ENCODE results near the gene RXRB.

Gene RXRB

DNA sequence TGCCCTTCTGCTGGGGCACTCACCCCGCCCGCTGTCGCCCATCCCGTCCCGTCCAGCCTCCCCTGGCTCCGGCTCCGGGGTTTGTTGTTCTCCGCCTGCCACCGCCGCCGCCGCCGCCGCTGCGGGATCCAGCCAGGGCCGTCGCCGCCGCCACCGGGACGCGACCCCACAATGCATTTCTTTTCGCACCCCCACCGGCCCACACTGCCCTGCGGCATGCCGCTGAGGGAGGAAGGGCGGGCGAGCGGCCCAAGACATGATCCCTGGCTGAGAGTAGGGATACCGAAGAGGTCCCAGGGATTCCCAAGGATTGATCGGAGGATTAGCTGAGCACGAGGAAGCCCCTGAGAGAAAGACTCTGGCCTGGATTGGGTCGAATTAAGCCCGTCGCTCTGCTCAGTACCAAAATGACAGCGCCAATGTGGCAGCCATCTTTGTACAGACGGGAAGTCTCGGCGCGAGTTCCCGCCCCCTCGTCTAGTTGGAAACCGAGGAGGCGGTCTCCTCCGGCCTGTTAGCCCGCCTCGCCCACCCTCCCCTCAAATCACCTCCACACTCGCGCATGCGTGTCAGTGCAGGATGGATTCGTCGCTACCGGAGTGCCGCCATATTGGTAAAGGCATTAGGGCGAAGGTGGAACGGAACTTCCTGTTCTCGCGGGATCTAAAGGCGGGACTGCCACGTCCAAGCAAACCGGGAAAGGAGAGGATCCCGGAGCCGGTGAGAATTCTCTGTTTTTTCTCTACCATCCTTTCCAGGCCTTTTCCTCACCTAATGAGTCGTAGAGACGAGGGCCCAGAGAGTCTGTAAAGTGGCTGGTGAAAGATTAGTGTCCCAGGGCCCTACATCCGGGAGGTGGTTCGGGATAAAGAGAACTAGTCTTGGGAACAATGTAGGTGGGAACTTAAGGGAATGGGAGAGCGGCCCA lies at the start of gene RXRB, which contains the start of gene SLC39A7:
TSS of gene RXRB (minus strand) at position 447 of the 928 bp plus-strand sequence. CDS start at position 258, 189 bp downstream.
TSS of gene SLC39A7 (plus strand) at position 649 of the 928 bp plus-strand sequence. CDS start 379 bp downstream, outside the sequence.
- Histone ChIP-seq H3K9me3 (ENCODE audit: control insufficient read depth, low read length) (no peaks in the 10 kb centered on the region), H3K27me3 (replicated peaks; ENCODE audit: control insufficient read depth, insufficient read depth, low read length) (no peaks in the 10 kb centered on the region), H3K9ac (ENCODE audit: low read length) (peak within 1 kb of the TSS; percentile 95), H3K4me1 (ENCODE audit: control insufficient read depth, insufficient read depth, low read length) (peaks cover 62% of the 10 kb centered on the region), H3K36me3 (ENCODE audit: control insufficient read depth, insufficient read depth, low read length, severe bottlenecking) (peaks cover 43% of the 10 kb centered on the region), H3K4me3 (ENCODE audit: low read length) (peak within 1 kb of the TSS; percentile 93)
- DNase-seq (ENCODE audit: low read depth), result peak; percentile 100

DNA sequence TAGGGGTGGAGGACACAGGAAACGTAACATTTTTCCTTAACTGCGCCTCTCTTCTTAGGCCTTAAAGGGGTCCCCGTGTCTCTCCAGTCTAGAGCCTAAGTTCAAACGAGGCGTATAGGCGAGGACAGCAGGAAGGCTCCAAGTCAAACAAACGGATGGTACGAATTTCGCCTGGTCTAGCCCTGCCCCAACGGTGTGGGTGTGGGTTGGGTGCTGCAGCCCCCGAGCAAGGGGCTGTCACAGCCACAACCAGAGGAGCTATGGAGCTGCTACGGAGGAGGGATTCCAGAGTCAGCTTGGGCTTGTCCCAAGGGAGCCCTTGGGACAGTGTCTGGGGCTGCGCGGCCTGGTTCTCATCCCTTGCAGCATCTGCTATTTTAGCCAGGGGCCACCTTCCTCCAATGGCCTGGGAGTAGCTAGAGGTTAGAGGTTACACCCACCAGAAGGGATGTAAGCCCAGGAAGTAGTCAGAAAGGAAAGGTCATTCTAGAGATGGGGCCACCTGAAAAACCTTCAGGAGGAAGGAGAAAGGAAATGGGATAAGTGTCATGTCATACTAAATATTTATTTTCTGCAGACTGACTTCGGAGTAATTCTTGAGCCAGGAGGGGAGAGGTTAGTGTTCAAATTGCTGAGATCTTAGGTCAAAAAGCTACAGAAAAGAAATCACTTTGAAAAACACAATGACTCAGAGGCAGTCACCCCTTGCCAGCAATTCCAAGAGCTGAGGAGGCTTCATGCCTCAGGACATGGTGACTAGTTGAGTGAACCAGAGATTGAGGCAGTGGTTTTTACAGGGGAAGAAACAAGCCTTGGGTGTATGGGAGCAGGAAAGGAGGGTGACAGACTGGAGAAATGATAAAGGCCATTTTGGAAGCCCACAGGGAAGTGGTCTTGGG lies 49.5 kb upstream of the RXRB start:
- Histone ChIP-seq H3K9ac (ENCODE audit: low read length) (peak overlapping the region; percentile 98), H3K27me3 (replicated peaks; ENCODE audit: control insufficient read depth, insufficient read depth, low read length) (no peaks in the 10 kb centered on the region), H3K4me3 (ENCODE audit: low read length) (peak overlapping the region; percentile 90), H3K4me1 (ENCODE audit: control insufficient read depth, insufficient read depth, low read length) (peaks cover 46% of the 10 kb centered on the region), H3K9me3 (ENCODE audit: control insufficient read depth, low read length) (no peaks in the 10 kb centered on the region), H3K36me3 (ENCODE audit: control insufficient read depth, insufficient read depth, low read length, severe bottlenecking) (peaks cover 11% of the 10 kb centered on the region)
- DNase-seq (ENCODE audit: low read depth), result peak; percentile 80

DNA sequence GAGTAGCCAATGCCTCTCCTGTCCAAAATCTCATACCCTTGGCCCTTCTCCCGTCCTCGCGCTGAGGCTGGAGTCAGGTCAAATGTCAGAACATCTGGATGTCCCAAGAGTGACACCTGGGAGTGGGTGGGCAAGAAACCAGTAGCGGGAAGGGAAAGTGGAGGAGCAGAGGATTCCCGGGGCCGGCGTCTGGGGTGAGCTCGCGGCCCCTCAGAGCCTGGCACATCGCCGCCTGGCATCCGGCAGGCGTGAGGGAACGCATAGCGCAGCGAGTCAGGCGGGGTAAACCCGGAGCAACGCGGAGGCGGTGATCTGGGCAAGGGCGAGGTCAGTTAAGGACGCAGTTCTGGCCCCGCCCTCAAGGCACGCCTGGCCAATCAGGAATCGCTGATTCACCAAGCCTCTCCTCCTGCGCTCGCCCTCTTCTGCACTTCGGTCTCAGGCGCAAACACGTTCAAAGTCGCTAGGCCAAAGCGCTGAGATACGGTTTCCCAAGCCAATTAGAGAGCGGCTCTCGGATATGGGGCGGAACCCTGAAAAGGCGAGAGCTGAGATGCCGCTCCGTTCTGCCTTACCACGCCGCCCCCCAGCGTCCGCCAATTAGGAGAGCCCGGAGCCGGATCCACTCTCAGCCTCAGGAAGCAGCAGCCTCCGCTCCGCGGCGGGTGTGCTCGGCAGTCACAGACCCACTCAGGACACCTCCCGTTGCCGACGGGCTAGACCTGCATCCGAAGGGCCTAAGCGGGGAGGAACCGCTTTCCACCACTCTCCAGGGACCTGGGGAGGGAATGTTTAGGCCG lies 48.7 kb upstream of the RXRB start:
- H3K4me3 ChIP-seq (ENCODE audit: low read length), result peak overlapping the region; percentile 90
- no peaks in the 10 kb centered on the region for H3K27me3 ChIP-seq (replicated peaks; ENCODE audit: control insufficient read depth, insufficient read depth, low read length)
- peak; percentile 99 for DNase-seq (ENCODE audit: low read depth)
- no peaks in the 10 kb centered on the region for H3K9me3 ChIP-seq (ENCODE audit: control insufficient read depth, low read length)
- peak overlapping the region; percentile 98 for H3K9ac ChIP-seq (ENCODE audit: low read length)
- H3K36me3 ChIP-seq (ENCODE audit: control insufficient read depth, insufficient read depth, low read length, severe bottlenecking), result peaks cover 8% of the 10 kb centered on the region
- H3K4me1 ChIP-seq (ENCODE audit: control insufficient read depth, insufficient read depth, low read length), result peaks cover 46% of the 10 kb centered on the region

DNA sequence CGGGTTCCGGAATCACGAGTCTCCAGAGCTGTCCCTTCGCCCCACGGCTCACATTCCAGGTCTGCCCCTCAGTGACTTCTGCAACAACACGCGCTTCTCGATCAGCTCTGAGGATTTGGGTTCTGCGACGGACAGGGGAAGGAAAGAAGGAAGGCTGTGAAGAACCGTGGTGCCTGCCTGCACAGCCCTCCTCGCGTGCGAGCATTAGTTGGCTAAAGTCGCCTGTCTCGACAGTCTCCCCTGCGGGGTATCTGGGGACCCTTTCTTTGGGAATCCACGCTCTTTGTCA lies 48.1 kb upstream of the RXRB start:
- H3K4me1 ChIP-seq (ENCODE audit: control insufficient read depth, insufficient read depth, low read length), result peaks cover 46% of the 10 kb centered on the region
- peak; percentile 70 for DNase-seq (ENCODE audit: low read depth)
- peak overlapping the region; percentile 90 for H3K4me3 ChIP-seq (ENCODE audit: low read length)
- peak overlapping the region; percentile 89 for H3K9ac ChIP-seq (ENCODE audit: low read length)
- no peaks in the 10 kb centered on the region for H3K9me3 ChIP-seq (ENCODE audit: control insufficient read depth, low read length)
- no peaks in the 10 kb centered on the region for H3K27me3 ChIP-seq (replicated peaks; ENCODE audit: control insufficient read depth, insufficient read depth, low read length)
- H3K36me3 ChIP-seq (ENCODE audit: control insufficient read depth, insufficient read depth, low read length, severe bottlenecking), result peaks cover 8% of the 10 kb centered on the region

DNA sequence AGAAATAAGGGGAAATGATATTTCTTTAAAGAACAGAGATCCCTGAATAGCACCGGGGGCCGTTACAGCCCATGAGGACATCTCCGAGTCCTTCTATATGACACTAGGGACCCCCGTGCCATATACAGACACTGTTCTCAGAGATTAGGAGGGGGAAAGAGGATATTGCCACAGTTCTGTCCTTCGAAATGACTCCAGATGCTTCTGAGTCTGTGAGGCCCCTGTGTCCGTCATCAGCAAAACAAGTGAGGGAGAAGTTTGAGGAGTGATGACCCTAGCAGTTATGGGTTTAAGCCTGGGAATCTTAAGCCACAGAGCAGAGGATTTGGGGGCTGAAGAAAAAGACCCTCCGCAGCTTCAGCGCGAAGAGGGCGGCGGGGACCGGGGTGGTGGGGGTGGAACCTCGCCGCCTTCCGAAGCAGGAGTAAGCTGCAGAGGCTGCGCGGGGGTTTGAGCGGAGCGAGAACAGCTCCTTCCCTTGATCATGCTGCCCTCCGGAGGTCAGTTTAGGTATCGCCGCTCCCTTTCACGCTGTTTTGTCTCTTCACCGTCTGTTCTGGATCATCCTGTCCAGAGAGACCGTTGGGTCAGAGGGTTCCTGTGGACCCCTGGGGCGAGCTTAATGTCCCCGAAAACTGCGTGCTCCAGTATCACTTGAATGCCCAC lies 47.6 kb upstream of the RXRB start:
- peaks cover 45% of the 10 kb centered on the region for H3K4me1 ChIP-seq (ENCODE audit: control insufficient read depth, insufficient read depth, low read length)
- DNase-seq (ENCODE audit: low read depth), result peak; percentile 96
- H3K9ac ChIP-seq (ENCODE audit: low read length), result peak overlapping the region; percentile 89
- H3K9me3 ChIP-seq (ENCODE audit: control insufficient read depth, low read length), result no peaks in the 10 kb centered on the region
- no peaks in the 10 kb centered on the region for H3K27me3 ChIP-seq (replicated peaks; ENCODE audit: control insufficient read depth, insufficient read depth, low read length)
- H3K36me3 ChIP-seq (ENCODE audit: control insufficient read depth, insufficient read depth, low read length, severe bottlenecking), result peaks cover 8% of the 10 kb centered on the region
- peak overlapping the region; percentile 90 for H3K4me3 ChIP-seq (ENCODE audit: low read length)

DNA sequence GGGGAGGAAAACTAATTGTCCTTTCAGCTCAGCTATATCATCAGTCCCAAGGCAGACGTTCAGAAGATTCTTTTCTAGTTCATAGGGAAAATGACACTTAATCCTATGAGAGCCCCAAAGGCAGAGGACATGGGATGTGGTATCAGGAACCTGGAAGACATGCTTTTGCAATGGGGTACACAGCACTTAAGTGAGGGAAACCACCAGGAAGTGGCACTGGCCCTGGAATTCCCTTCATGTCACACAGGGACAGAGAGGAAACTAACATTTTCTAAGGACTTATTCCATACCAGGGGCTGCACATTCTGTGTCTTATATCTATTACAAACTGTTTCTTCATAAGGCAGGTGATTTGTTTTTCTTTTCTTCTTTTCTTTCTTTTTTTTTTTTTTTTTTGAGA lies 43.0 kb upstream of the RXRB start:
- peaks cover 8% of the 10 kb centered on the region for H3K4me1 ChIP-seq (ENCODE audit: control insufficient read depth, insufficient read depth, low read length)
- DNase-seq (ENCODE audit: low read depth), result no peak
- no peaks in the 10 kb centered on the region for H3K36me3 ChIP-seq (ENCODE audit: control insufficient read depth, insufficient read depth, low read length, severe bottlenecking)
- no peak overlapping the region for H3K9ac ChIP-seq (ENCODE audit: low read length)
- H3K27me3 ChIP-seq (replicated peaks; ENCODE audit: control insufficient read depth, insufficient read depth, low read length), result peaks cover 16% of the 10 kb centered on the region
- H3K9me3 ChIP-seq (ENCODE audit: control insufficient read depth, low read length), result no peaks in the 10 kb centered on the region
- no peak overlapping the region for H3K4me3 ChIP-seq (ENCODE audit: low read length)

DNA sequence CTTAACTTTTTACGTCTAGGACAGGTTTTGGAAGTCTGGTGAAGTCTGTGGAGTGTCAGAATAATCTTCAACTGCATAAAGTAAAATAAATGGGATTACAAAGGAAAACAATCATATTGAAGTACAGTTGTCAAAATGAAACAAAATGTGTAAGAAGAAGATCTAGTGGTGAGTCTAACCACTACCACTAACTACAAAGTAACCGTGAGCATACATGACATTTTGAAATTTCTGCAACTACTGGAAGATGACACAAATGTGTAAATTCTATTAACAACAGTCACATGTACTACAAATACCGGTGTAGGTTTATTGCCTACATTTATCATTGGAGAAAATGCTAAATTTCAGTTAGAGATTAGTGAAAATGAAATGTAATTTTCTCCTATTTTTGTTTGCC lies 41.5 kb upstream of the RXRB start:
- H3K4me1 ChIP-seq (ENCODE audit: control insufficient read depth, insufficient read depth, low read length), result peaks cover 2% of the 10 kb centered on the region
- H3K9me3 ChIP-seq (ENCODE audit: control insufficient read depth, low read length), result no peaks in the 10 kb centered on the region
- no peak overlapping the region for H3K9ac ChIP-seq (ENCODE audit: low read length)
- no peaks in the 10 kb centered on the region for H3K36me3 ChIP-seq (ENCODE audit: control insufficient read depth, insufficient read depth, low read length, severe bottlenecking)
- no peak overlapping the region for H3K4me3 ChIP-seq (ENCODE audit: low read length)
- DNase-seq (ENCODE audit: low read depth), result no peak
- H3K27me3 ChIP-seq (replicated peaks; ENCODE audit: control insufficient read depth, insufficient read depth, low read length), result peaks cover 16% of the 10 kb centered on the region

DNA sequence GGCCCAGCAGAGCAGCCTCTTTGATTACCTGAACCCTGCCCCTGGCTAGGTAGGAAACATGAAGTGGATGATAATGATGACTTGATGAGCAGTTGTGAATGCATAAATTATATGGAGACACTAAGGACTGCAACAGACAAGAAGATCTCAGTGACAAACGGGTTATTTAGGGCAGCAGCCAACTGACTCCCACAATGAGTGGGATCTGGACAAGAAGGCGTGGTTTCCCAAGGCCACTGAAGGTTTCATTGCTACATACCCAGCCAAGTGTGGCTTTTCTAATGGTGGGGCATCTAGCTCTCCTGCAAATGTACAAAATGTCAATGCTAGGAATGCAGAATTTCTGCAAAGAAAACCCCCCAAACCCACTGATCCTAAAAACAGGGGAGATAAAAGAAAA lies 37.3 kb upstream of the RXRB start:
- Histone ChIP-seq H3K4me3 (ENCODE audit: low read length) (no peak overlapping the region), H3K36me3 (ENCODE audit: control insufficient read depth, insufficient read depth, low read length, severe bottlenecking) (no peaks in the 10 kb centered on the region), H3K9me3 (ENCODE audit: control insufficient read depth, low read length) (no peaks in the 10 kb centered on the region), H3K9ac (ENCODE audit: low read length) (no peak overlapping the region), H3K4me1 (ENCODE audit: control insufficient read depth, insufficient read depth, low read length) (no peaks in the 10 kb centered on the region), H3K27me3 (replicated peaks; ENCODE audit: control insufficient read depth, insufficient read depth, low read length) (peaks cover 41% of the 10 kb centered on the region)
- DNase-seq (ENCODE audit: low read depth), result no peak

DNA sequence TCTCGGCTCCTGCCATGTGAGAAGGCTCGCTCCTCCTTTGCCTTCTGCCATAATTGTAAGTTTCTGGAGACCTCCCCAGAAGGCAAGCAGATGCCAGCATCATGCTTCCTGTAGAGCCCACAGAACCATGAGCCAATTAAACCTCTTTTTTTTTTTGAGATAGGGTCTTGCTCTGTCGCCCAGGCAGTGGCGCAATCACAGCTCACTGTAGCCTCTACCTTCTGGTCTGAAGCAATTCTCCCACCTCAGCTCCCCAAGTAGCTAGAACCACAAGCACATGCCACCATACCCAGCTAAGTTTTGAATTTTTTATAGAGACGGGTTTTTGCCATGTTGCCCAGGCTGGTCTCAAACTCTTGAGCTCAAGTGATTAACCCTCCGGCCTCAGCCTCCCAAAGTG lies 36.4 kb upstream of the RXRB start:
- Histone ChIP-seq H3K27me3 (replicated peaks; ENCODE audit: control insufficient read depth, insufficient read depth, low read length) (peaks cover 47% of the 10 kb centered on the region), H3K4me1 (ENCODE audit: control insufficient read depth, insufficient read depth, low read length) (no peaks in the 10 kb centered on the region), H3K9me3 (ENCODE audit: control insufficient read depth, low read length) (no peaks in the 10 kb centered on the region), H3K4me3 (ENCODE audit: low read length) (no peak overlapping the region), H3K9ac (ENCODE audit: low read length) (no peak overlapping the region), H3K36me3 (ENCODE audit: control insufficient read depth, insufficient read depth, low read length, severe bottlenecking) (no peaks in the 10 kb centered on the region)
- DNase-seq (ENCODE audit: low read depth), result no peak

DNA sequence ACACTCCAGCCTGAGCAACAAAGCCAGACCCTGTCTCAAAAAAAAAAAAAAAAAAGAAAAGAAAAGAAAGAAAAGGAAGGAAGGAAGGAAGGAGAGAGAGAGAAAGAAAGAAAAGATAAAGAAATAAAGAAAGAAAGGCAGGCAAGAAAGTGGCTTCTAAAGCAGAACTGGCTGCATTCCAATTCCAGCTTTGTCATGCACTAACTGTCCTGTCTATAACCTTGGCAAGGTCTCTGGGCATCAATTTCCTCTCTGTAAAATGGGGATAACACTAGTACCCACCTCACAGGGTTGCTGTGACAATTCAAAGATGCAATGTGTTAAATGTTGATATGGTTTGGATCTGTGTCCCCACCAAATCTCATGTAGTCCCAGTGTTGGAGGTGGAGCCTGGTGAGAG lies 35.9 kb upstream of the RXRB start:
- no peak for DNase-seq (ENCODE audit: low read depth)
- no peak overlapping the region for H3K9ac ChIP-seq (ENCODE audit: low read length)
- no peaks in the 10 kb centered on the region for H3K36me3 ChIP-seq (ENCODE audit: control insufficient read depth, insufficient read depth, low read length, severe bottlenecking)
- H3K9me3 ChIP-seq (ENCODE audit: control insufficient read depth, low read length), result no peaks in the 10 kb centered on the region
- no peaks in the 10 kb centered on the region for H3K4me1 ChIP-seq (ENCODE audit: control insufficient read depth, insufficient read depth, low read length)
- H3K27me3 ChIP-seq (replicated peaks; ENCODE audit: control insufficient read depth, insufficient read depth, low read length), result peaks cover 47% of the 10 kb centered on the region
- H3K4me3 ChIP-seq (ENCODE audit: low read length), result no peak overlapping the region
